Upper lobe of left lung (tissue), 4 donors: ENCODE data around the gene SCYGR6.

Experiments
- EP300 ChIP-seq, 4 donors: sonication (generic); formaldehyde crosslinking; IDR thresholded peaks; one replicate each; pipeline ENCODE4 v1.5.1; 2017; ENCODE audit warnings: antibody characterized with exemption in 4 of 4, control low read depth in 2 of 4
- POLR2A ChIP-seq, 4 donors: fragments of 450-650 bp; IDR thresholded peaks; one replicate each; pipeline ENCODE4 v1.5.1; 2016 to 2017; ENCODE audit warnings: antibody characterized with exemption in 4 of 4, mild to moderate bottlenecking in 2 of 4
- POLR2AphosphoS5 ChIP-seq, 2 donors: sonication (generic); formaldehyde crosslinking; IDR thresholded peaks; one replicate each; pipeline ENCODE4 v1.5.1; 2017; ENCODE audit warnings: antibody characterized with exemption in 2 of 2
- TF ChIP-seq, protein P1 (sequence below), 6 experiments: fragments of 450-650 bp in 4 of 6; fragments of 200-600 bp in 2 of 6; sonication (generic) in 2 of 6; IDR thresholded peaks; one replicate each; pipeline ENCODE4 v1.5.1; 2016 to 2019; ENCODE audit warnings: antibody characterized with exemption in 6 of 6

DNA sequence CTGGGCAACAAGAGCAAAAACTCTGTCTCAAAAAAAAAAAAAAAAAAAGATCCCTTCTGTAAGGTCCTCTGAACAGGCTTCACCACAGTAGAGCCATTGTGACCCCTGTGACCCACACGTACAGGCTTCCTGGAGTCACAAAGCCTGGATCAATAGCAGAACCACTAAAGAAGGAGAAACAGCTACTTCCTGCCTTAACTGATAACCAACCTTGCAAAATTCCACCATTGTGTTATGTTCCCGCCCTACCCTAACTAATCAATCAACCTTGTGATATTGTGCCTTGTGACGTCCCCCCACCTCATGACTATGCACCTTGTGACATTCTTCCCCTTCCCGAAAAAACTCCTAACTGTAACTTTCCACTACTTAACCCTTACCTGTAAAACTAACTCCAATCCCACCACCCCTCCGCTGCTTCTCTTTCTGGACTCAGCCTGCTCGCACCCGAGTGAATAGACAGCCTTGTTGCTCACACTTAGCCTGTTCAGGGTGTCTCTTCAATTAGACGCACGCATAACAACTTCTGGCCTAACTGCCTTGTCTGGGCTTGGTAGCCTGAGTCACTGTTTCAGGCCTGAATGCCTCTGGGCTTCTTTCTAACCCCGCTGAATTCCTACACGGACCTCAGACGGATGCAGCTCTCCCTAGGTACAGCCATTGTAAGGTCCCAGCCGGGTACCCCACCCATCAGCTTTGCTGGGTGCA is 35.0 kb upstream of the SCYGR6 start:
- TF ChIP-seq, protein P1, sequence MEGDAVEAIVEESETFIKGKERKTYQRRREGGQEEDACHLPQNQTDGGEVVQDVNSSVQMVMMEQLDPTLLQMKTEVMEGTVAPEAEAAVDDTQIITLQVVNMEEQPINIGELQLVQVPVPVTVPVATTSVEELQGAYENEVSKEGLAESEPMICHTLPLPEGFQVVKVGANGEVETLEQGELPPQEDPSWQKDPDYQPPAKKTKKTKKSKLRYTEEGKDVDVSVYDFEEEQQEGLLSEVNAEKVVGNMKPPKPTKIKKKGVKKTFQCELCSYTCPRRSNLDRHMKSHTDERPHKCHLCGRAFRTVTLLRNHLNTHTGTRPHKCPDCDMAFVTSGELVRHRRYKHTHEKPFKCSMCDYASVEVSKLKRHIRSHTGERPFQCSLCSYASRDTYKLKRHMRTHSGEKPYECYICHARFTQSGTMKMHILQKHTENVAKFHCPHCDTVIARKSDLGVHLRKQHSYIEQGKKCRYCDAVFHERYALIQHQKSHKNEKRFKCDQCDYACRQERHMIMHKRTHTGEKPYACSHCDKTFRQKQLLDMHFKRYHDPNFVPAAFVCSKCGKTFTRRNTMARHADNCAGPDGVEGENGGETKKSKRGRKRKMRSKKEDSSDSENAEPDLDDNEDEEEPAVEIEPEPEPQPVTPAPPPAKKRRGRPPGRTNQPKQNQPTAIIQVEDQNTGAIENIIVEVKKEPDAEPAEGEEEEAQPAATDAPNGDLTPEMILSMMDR (IDR thresholded peaks at IDR 0.05): no peak
- TF ChIP-seq POLR2A (IDR thresholded peaks at IDR 0.05) (no peak), EP300 (IDR thresholded peaks at IDR 0.05) (no peak), POLR2AphosphoS5 (IDR thresholded peaks at IDR 0.05) (no peak)
